GM23338 (cell line): Measurements from ENCODE around the gene ELFN1. TPM values are rescaled to one million over a fixed set of nuclear protein-coding genes. Genes with fewer than 3 reads are reported as not detected.

Experiments used
- CREB1 ChIP-seq: fragments of 250-450 bp; sonication (Bioruptor Pico); IDR thresholded peaks from 2 replicates; pipeline ENCODE4 v1.5.0; 2020; ENCODE audit warnings: low read depth, mild to moderate bottlenecking, moderate library complexity
- CTCF ChIP-seq, 2 experiments: fragments of 200-600 bp in 1 of 2; sonication (generic) in 1 of 2; conservative IDR thresholded peaks; 2 replicates each; pipeline versions ENCODE4 v1.5.1 to v1.6.1; 2016 to 2017; ENCODE audit warnings: antibody characterized with exemption in 2 of 2, low read depth in 2 of 2, mild to moderate bottlenecking in 2 of 2, moderate library complexity in 1 of 2
- ETS1 ChIP-seq: IDR thresholded peaks from 2 replicates; pipeline ENCODE4 v1.6.1; 2016; ENCODE audit warnings: antibody characterized with exemption
- EZH2 ChIP-seq: fragments of 200-600 bp; sonication (generic); IDR thresholded peaks from one replicate; pipeline ENCODE4 v1.8.0; 2017; ENCODE audit warnings: antibody characterized with exemption, mild to moderate bottlenecking, low read depth; ENCODE audit not compliant: unreplicated experiment
- JUNB ChIP-seq: IDR thresholded peaks from one replicate; pipeline ENCODE4 v1.6.1; 2016; ENCODE audit warnings: antibody characterized with exemption; ENCODE audit not compliant: unreplicated experiment
- POLR2AphosphoS5 ChIP-seq: IDR thresholded peaks from 2 replicates; pipeline ENCODE4 v1.6.1; 2016; ENCODE audit warnings: antibody characterized with exemption, low read depth
- ZNF114 ChIP-seq: fragments of 250-450 bp; sonication (Bioruptor Pico); IDR thresholded peaks from 2 replicates; pipeline ENCODE4 v1.5.0; 2020; ENCODE audit warnings: mild to moderate bottlenecking, moderate library complexity
- ZNF462 ChIP-seq: fragments of 250-450 bp; sonication (Bioruptor Pico); IDR thresholded peaks from 2 replicates; pipeline ENCODE4 v1.5.0; 2020; ENCODE audit warnings: mild to moderate bottlenecking, moderate library complexity
- polyA plus RNA-seq: library from polyadenylated mRNA; unstranded; fragments of >200 nt; fragmentation: Nextera tagmentation; extraction: Ambion mirVana; gene quantifications from 2 replicates; pipeline ENCODE4 v1.2.1, GENCODE V29; 2016
- total RNA-seq: library from RNA; depleted of rRNA; stranded (reverse); fragments of >200 nt; shearing (Covaris generic); gene quantifications from 2 replicates; pipeline ENCODE4 v1.2.3, GENCODE V29; 2014

Gene ELFN1
- total and polyA plus RNA-seq, 2 experiments from 2014 or later = 0.08 to 3.5 TPM

- no peak for TF ChIP-seq ZNF462
- TF ChIP-seq EZH2 = no peak
- TF ChIP-seq CREB1 = no peak
- no peak for TF ChIP-seq POLR2AphosphoS5
- no peak for TF ChIP-seq ETS1
- no peak for TF ChIP-seq CTCF (conservative IDR thresholded peaks at IDR 0.05; ENCODE audit: low read depth in 2 of 2)
- TF ChIP-seq ZNF114 (CRISPR knock-in tag) = no peak
- no peak for TF ChIP-seq JUNB
Measured at GRCh38 chr7:1714583-1715330, 44.7 kb downstream of the ELFN1 start (continued).
